Parathyroid adenoma (tissue), 2 donors: ENCODE data around the gene CACNB2.

Experiments
- H2AFZ ChIP-seq: fragments of 300-600 bp; sonication (generic); one replicate; pipeline ENCODE4 v1.7.0; 2017; ENCODE audit warnings: antibody characterized with exemption, mild to moderate bottlenecking
- H3K27ac ChIP-seq: fragments of 300-600 bp; sonication (generic); one replicate; pipeline ENCODE4 v1.7.0; 2017
- H3K27me3 ChIP-seq: fragments of 300-600 bp; sonication (generic); one replicate; pipeline ENCODE4 v1.7.0; 2017; ENCODE audit warnings: low read length; ENCODE audit not compliant: control insufficient read depth, insufficient read depth
- H3K36me3 ChIP-seq: fragments of 300-600 bp; sonication (generic); one replicate; pipeline ENCODE4 v1.7.0; 2017; ENCODE audit warnings: low read length; ENCODE audit not compliant: control insufficient read depth, insufficient read depth
- H3K4me1 ChIP-seq: fragments of 300-600 bp; sonication (generic); one replicate; pipeline ENCODE4 v1.7.0; 2017; ENCODE audit warnings: control low read depth
- H3K4me2 ChIP-seq: fragments of 300-600 bp; sonication (generic); one replicate; pipeline ENCODE4 v1.7.0; 2017; ENCODE audit warnings: low read length
- H3K4me3 ChIP-seq: fragments of 300-600 bp; sonication (generic); one replicate; pipeline ENCODE4 v1.7.0; 2017; ENCODE audit warnings: low read depth, low read length
- H3K79me2 ChIP-seq: fragments of 300-600 bp; sonication (generic); one replicate; pipeline ENCODE4 v1.7.0; 2017; ENCODE audit warnings: control low read depth
- H3K9ac ChIP-seq: fragments of 300-600 bp; sonication (generic); one replicate; pipeline ENCODE4 v1.7.0; 2017; ENCODE audit warnings: mild to moderate bottlenecking
- H3K9me3 ChIP-seq: fragments of 300-600 bp; sonication (generic); one replicate; pipeline ENCODE4 v1.7.0; 2017; ENCODE audit warnings: low read length; ENCODE audit not compliant: control insufficient read depth
- CTCF ChIP-seq: fragments of 300-600 bp; sonication (generic); IDR thresholded peaks from one replicate; pipeline ENCODE4 v1.7.0; 2017; ENCODE audit warnings: antibody characterized with exemption, mild to moderate bottlenecking
- donor health status: primary hyperparathyroidism.

CACNB2 gene

GRCh38 chr10:18381679-18382078 lies 241.5 kb downstream of the CACNB2 start:
- no peak overlapping the region for H3K4me2 ChIP-seq
- no peak overlapping the region for H3K4me3 ChIP-seq
- H3K36me3 ChIP-seq = no peaks in the 10 kb centered on the region
- H3K27ac ChIP-seq = no peak overlapping the region
- no peak for TF ChIP-seq CTCF
- no peaks in the 10 kb centered on the region for H3K27me3 ChIP-seq
- H3K9me3 ChIP-seq = no peaks in the 10 kb centered on the region
- no peaks in the 10 kb centered on the region for H3K79me2 ChIP-seq
- no peaks in the 10 kb centered on the region for H3K4me1 ChIP-seq
- H2AFZ ChIP-seq = no peak overlapping the region
- no peak overlapping the region for H3K9ac ChIP-seq

- no peak for TF ChIP-seq CTCF
- Histone ChIP-seq H2AFZ (no peak overlapping the region), H3K79me2 (no peaks in the 10 kb centered on the region), H3K36me3 (no peaks in the 10 kb centered on the region), H3K27me3 (no peaks in the 10 kb centered on the region), H3K4me1 (no peaks in the 10 kb centered on the region), H3K27ac (no peak overlapping the region), H3K4me2 (no peak overlapping the region), H3K9me3 (no peaks in the 10 kb centered on the region), H3K4me3 (no peak overlapping the region), H3K9ac (no peak overlapping the region)
Measured at GRCh38 chr10:18397906-18398305, 257.7 kb downstream of the CACNB2 start.

GRCh38 chr10:18399158-18399557 lies 258.9 kb downstream of the CACNB2 start:
- H3K36me3 ChIP-seq = no peaks in the 10 kb centered on the region
- no peak for TF ChIP-seq CTCF
- no peak overlapping the region for H3K4me2 ChIP-seq
- H3K4me3 ChIP-seq = no peak overlapping the region
- no peaks in the 10 kb centered on the region for H3K9me3 ChIP-seq
- H3K27me3 ChIP-seq = no peaks in the 10 kb centered on the region
- H3K9ac ChIP-seq = no peak overlapping the region
- no peak overlapping the region for H3K27ac ChIP-seq
- no peaks in the 10 kb centered on the region for H3K79me2 ChIP-seq
- H3K4me1 ChIP-seq = no peaks in the 10 kb centered on the region
- H2AFZ ChIP-seq = no peak overlapping the region

- H3K4me1 ChIP-seq = no peaks in the 10 kb centered on the region
- H3K4me2 ChIP-seq = peak overlapping the region; percentile 57
- H3K27me3 ChIP-seq = no peaks in the 10 kb centered on the region
- peak overlapping the region; percentile 13 for H3K4me3 ChIP-seq
- no peak for TF ChIP-seq CTCF
- no peak overlapping the region for H2AFZ ChIP-seq
- no peaks in the 10 kb centered on the region for H3K9me3 ChIP-seq
- H3K79me2 ChIP-seq = no peaks in the 10 kb centered on the region
- no peak overlapping the region for H3K27ac ChIP-seq
- no peaks in the 10 kb centered on the region for H3K36me3 ChIP-seq
- no peak overlapping the region for H3K9ac ChIP-seq
Measured at GRCh38 chr10:18400201-18400905, 260.1 kb downstream of the CACNB2 start.

GRCh38 chr10:18400906-18401245 lies 260.7 kb downstream of the CACNB2 start:
- Histone ChIP-seq H3K27me3 (no peaks in the 10 kb centered on the region), H3K4me2 (peak overlapping the region; percentile 57), H3K4me3 (peak overlapping the region; percentile 13), H3K36me3 (no peaks in the 10 kb centered on the region), H3K4me1 (no peaks in the 10 kb centered on the region), H2AFZ (no peak overlapping the region), H3K9ac (no peak overlapping the region), H3K27ac (no peak overlapping the region), H3K79me2 (no peaks in the 10 kb centered on the region), H3K9me3 (no peaks in the 10 kb centered on the region)
- no peak for TF ChIP-seq CTCF
